Parathyroid adenoma (tissue), 2 donors: Measurements from ENCODE around the gene CDK18.

Source experiments
- H2AFZ ChIP-seq: fragments of 300-600 bp; sonication (generic); one replicate; pipeline ENCODE4 v1.7.0; 2017; ENCODE audit warnings: antibody characterized with exemption, mild to moderate bottlenecking
- H3K27ac ChIP-seq: fragments of 300-600 bp; sonication (generic); one replicate; pipeline ENCODE4 v1.7.0; 2017
- H3K27me3 ChIP-seq: fragments of 300-600 bp; sonication (generic); one replicate; pipeline ENCODE4 v1.7.0; 2017; ENCODE audit warnings: low read length; ENCODE audit not compliant: control insufficient read depth, insufficient read depth
- H3K36me3 ChIP-seq: fragments of 300-600 bp; sonication (generic); one replicate; pipeline ENCODE4 v1.7.0; 2017; ENCODE audit warnings: low read length; ENCODE audit not compliant: control insufficient read depth, insufficient read depth
- H3K4me1 ChIP-seq: fragments of 300-600 bp; sonication (generic); one replicate; pipeline ENCODE4 v1.7.0; 2017; ENCODE audit warnings: control low read depth
- H3K4me2 ChIP-seq: fragments of 300-600 bp; sonication (generic); one replicate; pipeline ENCODE4 v1.7.0; 2017; ENCODE audit warnings: low read length
- H3K4me3 ChIP-seq: fragments of 300-600 bp; sonication (generic); one replicate; pipeline ENCODE4 v1.7.0; 2017; ENCODE audit warnings: low read depth, low read length
- H3K79me2 ChIP-seq: fragments of 300-600 bp; sonication (generic); one replicate; pipeline ENCODE4 v1.7.0; 2017; ENCODE audit warnings: control low read depth
- H3K9ac ChIP-seq: fragments of 300-600 bp; sonication (generic); one replicate; pipeline ENCODE4 v1.7.0; 2017; ENCODE audit warnings: mild to moderate bottlenecking
- H3K9me3 ChIP-seq: fragments of 300-600 bp; sonication (generic); one replicate; pipeline ENCODE4 v1.7.0; 2017; ENCODE audit warnings: low read length; ENCODE audit not compliant: control insufficient read depth
- CTCF ChIP-seq: fragments of 300-600 bp; sonication (generic); IDR thresholded peaks from one replicate; pipeline ENCODE4 v1.7.0; 2017; ENCODE audit warnings: antibody characterized with exemption, mild to moderate bottlenecking
- donor health status: primary hyperparathyroidism.

The CDK18 gene

GRCh38 chr1:205528887-205529825 is 24.7 kb downstream of the CDK18 start:
- Histone ChIP-seq H3K27me3 (no peaks in the 10 kb centered on the region), H3K4me2 (peak overlapping the region; percentile 43), H3K9me3 (no peaks in the 10 kb centered on the region), H3K27ac (no peak overlapping the region), H2AFZ (peak overlapping the region; percentile 22), H3K79me2 (no peaks in the 10 kb centered on the region), H3K9ac (no peak overlapping the region), H3K4me3 (no peak overlapping the region), H3K4me1 (no peaks in the 10 kb centered on the region), H3K36me3 (no peaks in the 10 kb centered on the region)
- TF ChIP-seq CTCF, result peak; percentile 84

DNA sequence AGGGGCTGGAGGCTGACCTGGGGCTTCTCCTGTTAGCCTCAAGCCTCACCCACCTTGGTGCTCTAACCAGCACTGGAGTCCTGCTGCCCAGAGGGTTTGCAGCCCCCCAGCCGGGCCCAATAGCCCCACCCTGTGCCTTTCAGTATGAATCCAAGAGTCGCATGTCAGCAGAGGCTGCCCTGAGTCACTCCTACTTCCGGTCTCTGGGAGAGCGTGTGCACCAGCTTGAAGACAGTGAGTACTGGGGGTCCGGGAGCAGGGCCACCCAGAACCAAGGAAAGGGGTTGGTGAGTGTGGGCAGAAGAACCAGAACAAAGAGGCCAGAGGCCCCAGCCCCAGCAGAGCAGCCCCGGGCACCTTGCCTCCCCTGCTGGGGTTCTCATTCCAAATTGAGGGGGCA is 25.6 kb downstream of the CDK18 start:
- Histone ChIP-seq H3K36me3 (no peaks in the 10 kb centered on the region), H2AFZ (no peak overlapping the region), H3K27ac (no peak overlapping the region), H3K9ac (no peak overlapping the region), H3K4me2 (no peak overlapping the region), H3K4me3 (no peak overlapping the region), H3K79me2 (no peaks in the 10 kb centered on the region), H3K4me1 (no peaks in the 10 kb centered on the region), H3K9me3 (no peaks in the 10 kb centered on the region), H3K27me3 (no peaks in the 10 kb centered on the region)
- TF ChIP-seq CTCF, result no peak

- H2AFZ ChIP-seq, result no peak overlapping the region
- no peaks in the 10 kb centered on the region for H3K36me3 ChIP-seq
- H3K4me2 ChIP-seq, result no peak overlapping the region
- H3K27ac ChIP-seq, result no peak overlapping the region
- H3K4me1 ChIP-seq, result no peaks in the 10 kb centered on the region
- TF ChIP-seq CTCF, result no peak
- no peak overlapping the region for H3K9ac ChIP-seq
- no peaks in the 10 kb centered on the region for H3K79me2 ChIP-seq
- H3K4me3 ChIP-seq, result no peak overlapping the region
- H3K27me3 ChIP-seq, result no peaks in the 10 kb centered on the region
- H3K9me3 ChIP-seq, result no peaks in the 10 kb centered on the region
These were observed 26.9 kb downstream of the CDK18 start for GRCh38 chr1:205531191-205532025.

DNA sequence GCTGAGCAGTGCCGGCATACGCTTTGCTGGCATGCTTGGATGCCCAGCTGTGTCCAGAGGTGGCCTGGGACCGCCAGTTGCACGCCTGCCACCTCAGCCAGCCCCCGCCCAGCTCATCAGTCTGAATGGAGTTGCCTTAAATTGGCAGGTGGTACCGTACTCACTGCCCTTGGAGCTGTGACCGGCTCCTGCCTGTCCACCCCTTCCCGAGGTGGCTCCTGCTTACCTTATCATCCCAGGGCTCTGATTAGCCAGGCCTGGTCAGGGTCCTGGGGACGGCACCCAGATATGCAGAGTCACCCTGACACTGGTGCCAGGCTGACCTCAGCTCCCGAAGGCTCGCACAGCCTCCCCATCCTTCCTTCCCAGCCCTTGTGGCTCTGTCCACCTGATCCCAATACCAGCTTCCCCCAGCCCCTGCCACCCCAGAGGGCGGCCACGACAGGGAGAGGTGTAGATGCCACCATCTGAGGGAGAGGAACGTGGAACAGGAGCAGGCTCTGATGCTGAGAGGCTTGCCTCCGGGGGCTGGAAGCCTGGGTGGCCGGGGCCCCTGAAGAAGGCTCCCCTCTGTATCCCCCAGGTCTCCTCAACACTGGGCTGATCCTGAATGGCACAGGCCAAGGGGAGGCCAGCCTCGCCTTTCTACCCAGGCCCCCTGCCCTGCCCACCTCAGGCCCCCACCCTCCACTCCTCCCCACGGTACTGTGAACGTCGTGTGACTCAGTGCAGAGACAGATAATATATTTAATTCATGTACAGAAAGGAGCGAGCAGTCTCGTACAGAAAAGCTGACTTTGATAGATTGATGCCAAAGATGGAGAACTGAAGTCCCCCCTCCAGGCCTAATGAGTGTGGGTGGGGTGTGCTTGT is 27.8 kb downstream of the CDK18 start:
- no peak for TF ChIP-seq CTCF
- no peaks in the 10 kb centered on the region for H3K27me3 ChIP-seq
- H3K9me3 ChIP-seq, result no peaks in the 10 kb centered on the region
- H3K4me3 ChIP-seq, result no peak overlapping the region
- H2AFZ ChIP-seq, result no peak overlapping the region
- H3K36me3 ChIP-seq, result no peaks in the 10 kb centered on the region
- H3K9ac ChIP-seq, result no peak overlapping the region
- no peaks in the 10 kb centered on the region for H3K79me2 ChIP-seq
- no peaks in the 10 kb centered on the region for H3K4me1 ChIP-seq
- H3K27ac ChIP-seq, result no peak overlapping the region
- H3K4me2 ChIP-seq, result no peak overlapping the region
